ENCODE results near the gene TBC1D2B. TPM values are rescaled to one million over a fixed set of nuclear protein-coding genes. Genes with fewer than 3 reads are reported as not detected.
"Not testable (repeated sequence)": the region's sequence is repeated elsewhere in the genome, so short reads cannot be mapped to it uniquely, and the experiment has no call there.

The TBC1D2B gene
- total RNA-seq, 1 experiment from 2014 or later = 12.3 TPM

DNA sequence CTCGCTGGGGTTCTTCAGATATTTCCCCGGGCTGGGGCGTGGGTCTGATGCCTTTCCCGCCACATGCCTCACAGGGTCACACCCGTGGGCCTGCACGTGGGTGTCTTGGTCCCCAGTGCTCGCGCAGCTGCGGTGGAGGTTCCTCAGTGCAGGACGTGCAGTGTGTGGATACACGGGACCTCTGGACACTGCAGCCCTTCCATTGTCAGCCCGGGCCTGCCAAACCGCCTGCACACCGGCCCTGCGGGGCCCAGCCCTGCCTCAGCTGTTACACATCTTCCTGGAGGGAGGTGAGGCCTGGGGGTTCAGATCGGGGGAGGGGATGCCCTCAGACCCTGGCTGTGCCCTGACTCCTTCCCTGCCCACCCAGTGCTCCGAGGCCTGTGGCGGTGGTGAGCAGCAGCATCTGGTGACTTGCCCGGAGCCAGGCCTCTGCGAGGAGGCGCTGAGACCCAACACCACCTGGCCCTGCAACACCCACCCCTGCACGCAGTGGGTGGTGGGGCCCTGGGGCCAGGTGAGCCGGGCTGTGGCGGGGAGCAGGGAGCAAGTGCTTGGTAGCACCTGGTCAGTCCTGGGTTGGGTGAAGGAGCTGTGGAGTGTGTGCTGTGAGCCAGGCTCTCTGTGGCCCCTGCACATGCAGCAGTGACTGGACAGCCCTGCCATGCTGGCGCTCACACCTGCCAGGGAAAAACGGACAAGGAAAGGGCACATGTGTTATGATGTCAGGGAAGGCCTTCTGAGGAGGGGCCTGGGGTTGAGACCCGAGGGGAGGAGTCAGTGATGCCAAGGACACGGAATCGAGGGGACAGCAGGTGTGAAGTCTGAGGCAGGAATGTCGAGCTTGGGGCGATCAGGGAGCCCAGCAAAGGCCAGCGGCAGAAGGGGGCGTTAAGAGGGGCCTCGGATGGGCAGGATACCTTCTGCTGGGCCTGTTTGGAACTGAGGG is 88.9 kb downstream of the TBC1D2B start:
- DNase-seq (ENCODE audit: low spot score) = no peak

DNA sequence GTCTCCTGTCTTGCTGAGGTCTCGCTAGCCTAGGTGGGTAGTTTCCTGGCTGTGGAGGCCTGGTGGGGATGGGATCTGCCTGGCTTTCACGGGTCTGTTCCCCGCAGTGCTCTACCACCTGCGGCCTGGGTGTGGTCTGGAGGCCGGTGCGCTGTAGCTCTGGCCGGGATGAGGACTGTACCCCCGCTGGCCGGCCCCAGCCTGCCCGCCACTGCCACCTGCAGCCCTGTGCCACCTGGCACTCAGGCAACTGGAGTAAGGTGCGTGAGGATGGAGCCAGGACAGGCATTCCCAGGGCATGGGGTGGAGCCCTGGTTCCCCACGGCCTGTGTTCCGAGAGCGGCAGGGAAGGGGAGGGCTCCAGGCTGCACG is 89.8 kb downstream of the TBC1D2B start:
- not testable (repeated sequence) for DNase-seq (ENCODE audit: low spot score)

DNA sequence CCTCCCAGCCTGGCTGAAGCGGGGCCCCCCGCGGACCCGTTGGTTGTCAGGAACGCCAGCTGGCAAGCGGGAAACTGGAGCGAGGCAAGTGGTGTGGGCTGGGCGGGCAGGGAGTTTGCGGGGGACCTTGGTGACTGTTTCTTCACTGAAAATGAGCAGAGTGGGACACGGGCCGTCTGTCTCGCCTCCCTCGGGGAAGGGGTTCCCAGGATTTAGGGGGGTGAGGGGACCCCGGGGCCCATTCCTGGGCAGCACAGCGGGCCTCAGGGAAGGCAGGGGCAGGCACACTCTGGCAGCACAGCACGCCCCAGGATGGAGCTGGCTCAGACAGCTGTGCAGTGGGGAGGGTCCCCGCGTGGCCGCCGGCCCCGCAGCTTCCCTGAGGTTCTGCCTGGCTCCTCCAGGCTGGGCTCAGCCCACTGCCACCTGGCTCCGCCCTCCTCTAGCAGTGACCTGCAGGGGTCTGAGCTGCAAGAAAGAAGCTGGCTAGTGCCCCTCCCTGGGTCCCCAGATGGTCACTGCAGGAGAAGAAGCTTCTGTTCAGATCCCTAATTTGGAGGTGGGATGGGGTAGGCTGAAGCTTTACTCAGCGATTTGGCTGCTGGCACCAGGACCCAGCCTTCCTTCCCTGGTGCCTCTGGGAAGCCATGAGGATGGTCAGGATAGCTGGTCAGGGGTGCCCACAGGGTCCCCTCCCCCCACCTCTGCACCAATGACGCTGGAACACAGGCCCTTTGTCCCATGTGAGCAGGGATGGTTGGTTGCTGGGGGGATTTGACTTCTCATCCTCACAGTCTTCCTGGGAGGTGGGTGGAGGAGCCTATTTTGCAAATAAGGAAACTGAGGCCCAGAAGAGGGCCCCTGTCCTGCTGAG is 90.4 kb downstream of the TBC1D2B start:
- no peak for DNase-seq (ENCODE audit: low spot score)

DNA sequence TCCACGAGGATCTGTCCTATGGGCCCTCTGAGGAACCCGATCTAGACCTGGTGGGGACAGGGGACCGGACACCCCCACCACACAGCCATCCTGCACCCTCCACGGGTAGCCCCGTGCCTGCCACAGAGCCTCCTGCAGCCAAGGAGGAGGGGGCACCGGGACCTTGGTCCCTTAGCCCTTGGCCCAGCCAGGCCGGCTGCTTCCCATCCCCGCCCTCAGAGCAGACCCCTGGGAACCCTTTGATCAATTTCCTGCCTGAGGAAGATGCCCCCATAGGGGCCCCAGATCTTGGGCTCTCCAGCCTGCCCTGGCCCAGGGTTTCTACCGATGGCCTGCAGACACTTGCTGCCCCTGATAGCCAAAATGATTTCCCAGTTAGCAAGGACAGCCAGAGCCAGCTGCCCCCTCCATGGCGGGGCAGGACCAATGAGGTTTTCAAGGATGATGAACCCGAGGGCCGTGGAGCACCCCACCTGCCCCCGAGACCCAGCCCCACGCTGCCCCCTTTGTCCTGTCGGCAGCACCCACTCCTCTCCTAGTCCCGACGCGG is 91.5 kb downstream of the TBC1D2B start:
- DNase-seq (ENCODE audit: low spot score) = no peak

DNA sequence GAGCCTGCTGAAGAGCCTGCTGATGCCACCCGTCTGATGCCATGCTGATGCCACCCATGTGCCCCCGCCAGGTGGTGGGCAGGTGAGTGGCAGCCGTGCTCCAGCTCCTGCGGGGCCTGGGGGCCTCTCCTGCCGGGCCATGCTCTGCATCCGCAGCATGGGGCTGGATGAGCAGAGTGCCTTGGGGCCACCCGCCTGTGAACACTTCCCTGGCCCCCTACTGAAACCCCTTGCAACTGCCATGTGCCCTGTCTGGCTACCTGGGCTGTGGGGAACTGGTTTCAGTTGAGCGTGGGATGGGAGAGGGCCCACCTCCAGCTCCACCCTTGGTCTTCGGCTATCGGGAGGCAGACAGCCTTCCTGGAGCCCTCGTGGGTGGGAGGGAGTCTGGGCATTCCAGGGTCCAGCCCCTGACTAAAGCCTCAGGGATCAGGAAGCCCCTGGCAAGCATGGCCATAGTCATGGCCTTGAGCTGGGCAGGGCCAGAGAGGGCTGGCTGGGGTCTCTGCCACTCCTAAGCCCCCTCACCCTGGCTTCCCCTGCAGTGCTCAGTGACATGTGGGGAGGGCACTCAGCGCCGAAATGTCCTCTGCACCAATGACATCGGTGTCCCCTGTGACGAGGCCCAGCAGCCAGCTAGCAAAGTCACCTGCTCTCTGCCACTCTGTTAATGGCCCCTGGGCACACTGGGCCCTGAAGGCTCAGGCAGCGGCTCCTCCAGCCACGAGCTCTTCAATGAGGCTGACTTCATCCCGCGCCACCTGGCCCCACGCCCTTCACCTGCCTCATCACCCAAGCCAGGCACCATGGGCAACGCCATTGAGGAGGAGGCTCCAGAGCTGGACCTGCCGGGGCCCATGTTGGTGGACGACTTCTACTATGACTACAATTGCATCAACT is 92.2 kb downstream of the TBC1D2B start:
- DNase-seq (ENCODE audit: low spot score) = no peak

DNA sequence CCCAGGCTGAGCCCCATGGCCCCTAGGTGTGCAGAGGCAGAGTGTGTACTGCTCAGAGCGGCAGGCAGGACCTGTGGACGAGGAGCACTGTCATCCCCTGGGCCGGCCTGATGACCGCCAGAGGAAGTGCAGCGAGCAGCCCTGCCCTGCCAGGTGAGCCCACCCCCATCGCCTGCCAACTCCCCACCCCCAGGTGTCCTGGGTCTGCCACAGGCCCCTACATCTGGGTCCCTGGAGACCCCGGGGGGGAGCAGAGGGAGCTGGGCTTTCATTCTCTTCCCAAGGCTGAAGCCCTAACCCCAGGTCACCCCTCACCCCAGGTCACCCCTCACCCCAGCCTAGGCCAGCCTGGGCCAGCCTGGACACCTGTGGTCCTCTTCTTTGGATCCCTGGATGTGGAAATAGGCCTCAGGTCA is 93.1 kb downstream of the TBC1D2B start:
- DNase-seq (ENCODE audit: low spot score) = no peak

DNA sequence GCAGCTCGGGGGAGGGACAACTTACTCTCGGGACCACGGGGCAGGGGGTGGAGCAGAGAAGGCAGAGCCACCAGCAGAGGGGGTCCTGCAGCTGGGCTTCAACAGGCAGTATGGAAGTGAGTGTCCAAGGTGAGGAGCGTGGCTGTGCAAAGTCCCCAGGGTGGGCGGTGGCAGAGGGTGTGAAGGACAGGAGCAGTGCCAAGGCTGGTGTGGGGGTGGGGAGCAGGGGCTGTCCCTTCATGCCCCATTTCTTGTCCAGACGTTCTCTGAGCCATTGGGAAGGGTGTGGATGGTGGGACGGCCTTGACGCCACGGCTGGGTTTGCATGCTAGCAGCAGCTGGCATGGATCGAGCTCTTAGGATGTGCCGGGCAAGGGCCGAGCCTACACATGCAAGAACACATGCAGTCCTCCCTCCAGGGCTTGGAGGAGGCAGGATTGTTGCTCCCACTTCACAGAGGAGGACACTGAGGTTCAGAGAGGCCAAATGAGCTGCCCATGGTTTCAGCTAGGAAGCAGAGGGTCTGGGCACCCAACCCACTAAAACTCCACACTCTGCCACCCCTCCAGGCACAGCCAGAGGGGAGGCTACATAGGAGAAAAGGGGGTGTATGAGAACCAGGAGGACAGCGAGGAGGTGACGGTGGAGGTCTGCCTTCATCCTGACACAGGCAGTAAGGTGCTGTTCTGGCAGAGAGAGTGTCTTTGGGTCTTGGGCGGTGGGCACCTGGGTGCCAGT is 93.6 kb downstream of the TBC1D2B start:
- DNase-seq (ENCODE audit: low spot score) = no peak

DNA sequence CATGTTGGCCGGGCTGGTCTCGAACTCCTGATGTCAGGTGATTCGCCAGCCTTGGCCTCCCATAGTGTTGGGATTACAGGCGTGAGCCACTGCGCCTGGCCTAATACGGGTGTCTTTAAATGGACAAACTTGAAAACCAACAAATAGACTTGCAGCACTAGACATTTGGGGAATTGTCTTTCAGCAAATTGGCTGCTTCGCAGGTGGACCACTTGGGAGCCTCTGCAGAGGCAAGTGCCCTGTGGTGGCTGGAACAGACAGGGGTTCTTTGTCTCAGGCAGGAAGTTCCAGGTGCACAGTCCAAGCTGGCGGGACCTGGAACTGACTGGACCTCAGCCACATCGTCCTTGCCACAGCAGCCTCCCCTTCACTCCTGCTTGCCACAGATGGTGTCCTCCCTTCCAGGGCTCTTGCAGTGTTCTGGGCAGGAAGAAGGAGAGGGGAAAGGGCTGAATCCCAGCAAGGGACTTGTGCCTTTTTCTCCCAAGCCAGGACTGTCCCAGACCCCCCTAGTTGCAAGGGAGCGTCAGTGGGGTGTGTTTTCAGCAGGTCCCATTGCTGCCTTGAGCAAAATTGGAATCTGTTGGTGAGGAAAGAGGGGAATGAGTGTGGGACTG is 94.3 kb downstream of the TBC1D2B start:
- no peak for DNase-seq (ENCODE audit: low spot score)

DNA sequence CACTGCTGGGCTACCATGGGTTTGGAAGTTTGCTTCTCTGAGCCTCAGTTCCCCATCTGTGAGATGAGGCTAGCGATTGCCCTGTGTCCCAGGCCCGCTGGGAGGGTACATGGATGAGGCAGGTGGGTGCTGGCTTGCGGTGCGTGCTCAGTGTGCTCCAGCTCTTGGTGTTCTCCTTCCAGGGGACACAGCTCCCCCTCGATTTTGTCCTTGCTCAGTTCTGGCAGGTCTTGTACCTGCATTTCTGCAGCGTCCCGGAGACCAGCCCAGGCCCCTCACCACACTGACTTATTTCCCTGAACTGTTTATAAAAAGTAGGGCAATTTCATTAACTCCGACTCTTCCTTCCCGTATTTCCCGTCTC is 95.4 kb downstream of the TBC1D2B start:
- no peak for DNase-seq (ENCODE audit: low spot score)

DNA sequence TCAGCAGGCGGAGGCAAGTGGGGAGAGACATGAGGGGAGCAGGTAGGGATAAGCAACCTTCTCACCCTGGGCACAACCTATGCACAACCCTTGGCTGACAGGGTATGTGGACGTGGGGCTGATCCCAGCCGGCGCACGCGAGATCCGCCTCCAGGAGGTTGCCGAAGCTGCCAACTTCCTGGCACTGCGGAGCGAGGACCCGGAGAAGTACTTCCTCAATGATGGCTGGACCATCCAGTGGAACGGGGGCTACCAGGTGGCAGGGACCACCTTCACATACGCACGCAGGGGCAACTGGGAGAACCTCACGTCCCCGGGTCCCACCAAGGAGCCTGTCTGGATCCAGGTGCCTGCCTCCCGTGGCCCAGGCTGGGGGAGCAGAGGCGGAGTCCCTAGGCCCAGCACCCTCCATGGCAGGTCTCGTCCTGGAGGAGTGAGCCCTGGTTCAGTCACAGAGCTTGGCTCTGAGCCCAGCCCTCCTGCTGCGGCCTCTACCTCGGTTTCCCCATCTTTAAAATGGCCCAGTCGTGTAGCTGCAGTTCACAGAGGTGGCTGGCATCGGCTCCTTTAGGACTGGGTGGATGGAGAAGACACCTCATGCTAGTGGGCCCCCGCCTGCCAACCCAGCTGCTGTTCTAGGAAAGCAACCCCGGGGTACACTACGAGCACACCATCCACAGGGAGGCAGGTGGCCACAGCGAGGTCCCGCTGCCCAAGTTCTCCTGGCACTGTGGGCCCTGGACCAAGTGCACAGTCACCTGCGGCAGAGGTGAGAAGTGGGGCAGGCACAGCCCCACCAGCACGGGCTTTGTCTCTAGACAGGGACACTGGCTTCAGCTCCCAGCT is 96.0 kb downstream of the TBC1D2B start:
- no peak for DNase-seq (ENCODE audit: low spot score)

DNA sequence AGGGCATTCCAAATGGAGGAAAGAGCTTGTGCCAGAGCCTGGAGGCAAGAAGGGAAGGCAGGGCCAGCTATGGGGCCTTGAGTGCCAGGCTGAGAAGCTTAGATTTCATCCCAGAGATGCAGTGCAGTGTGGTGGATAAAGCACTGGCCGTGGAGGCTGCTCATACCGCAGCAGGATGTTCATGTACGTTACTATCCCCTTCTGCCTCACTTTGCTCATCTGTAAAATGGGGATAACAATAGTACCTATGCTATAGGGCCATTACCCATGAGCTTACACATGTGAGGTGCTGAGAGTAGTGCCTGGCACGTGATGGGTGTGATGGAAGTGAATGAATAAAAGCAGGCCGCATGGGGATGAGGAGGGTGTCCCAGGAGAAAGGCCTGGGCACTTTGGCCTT is 96.8 kb downstream of the TBC1D2B start:
- DNase-seq (ENCODE audit: low spot score) = not testable (repeated sequence)

DNA sequence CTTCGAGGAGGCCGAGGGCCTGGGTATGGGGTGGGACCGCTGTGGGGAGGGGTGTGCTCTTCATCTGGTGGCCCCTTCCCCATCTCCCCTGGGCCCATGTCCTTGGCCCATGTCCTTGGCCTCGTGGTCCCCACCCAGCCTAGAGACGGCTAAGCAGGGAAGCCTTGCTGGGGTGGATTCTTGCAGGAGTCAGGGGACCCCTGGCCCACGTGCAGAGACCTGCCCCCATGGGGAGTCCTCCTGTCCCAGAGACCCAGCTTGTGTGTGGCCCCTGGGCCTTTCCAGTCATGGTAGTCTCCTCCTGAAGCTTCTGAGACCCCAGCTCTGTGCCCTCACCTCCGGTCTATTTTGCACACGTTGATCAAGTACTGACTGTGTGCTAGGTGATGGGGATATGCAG is 97.4 kb downstream of the TBC1D2B start:
- DNase-seq (ENCODE audit: low spot score) = no peak

DNA sequence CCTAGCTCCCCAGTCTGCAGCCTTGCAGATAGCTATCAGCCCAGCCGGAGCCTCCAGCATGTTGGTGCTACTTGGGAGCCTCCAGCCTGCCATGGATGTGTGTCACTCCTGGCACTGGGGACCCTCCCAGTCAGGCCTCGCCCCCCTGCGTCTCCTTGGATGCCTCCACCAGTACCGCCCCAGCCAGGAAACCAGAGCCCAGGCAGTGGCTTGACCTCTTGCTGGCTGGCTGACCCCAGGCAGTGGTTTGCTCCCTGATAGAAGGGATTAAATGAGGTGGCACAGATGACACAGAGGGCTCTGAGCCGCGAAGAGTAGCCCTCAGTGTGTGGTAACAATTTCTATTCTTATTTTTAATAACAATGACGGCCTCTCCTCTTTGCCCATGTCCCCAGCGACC is 98.4 kb downstream of the TBC1D2B start:
- DNase-seq (ENCODE audit: low spot score) = not testable (repeated sequence)

DNA sequence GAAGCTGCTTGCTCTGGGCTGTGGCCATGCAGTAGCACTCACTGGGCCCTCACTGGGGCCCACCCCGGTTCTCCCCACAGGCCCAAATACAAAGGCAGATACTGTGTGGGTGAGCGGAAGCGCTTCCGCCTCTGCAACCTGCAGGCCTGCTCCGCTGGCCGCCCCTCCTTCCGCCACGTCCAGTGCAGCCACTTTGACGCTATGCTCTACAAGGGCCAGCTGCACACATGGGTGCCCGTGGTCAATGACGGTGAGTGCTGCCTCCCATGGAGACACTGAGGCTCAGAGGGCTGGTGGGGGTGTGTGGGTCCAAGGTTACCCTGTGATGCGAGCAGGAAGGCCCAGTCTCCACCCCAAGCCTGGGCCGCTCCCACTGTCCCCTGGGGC is 98.8 kb downstream of the TBC1D2B start:
- DNase-seq (ENCODE audit: low spot score) = not testable (repeated sequence)

DNA sequence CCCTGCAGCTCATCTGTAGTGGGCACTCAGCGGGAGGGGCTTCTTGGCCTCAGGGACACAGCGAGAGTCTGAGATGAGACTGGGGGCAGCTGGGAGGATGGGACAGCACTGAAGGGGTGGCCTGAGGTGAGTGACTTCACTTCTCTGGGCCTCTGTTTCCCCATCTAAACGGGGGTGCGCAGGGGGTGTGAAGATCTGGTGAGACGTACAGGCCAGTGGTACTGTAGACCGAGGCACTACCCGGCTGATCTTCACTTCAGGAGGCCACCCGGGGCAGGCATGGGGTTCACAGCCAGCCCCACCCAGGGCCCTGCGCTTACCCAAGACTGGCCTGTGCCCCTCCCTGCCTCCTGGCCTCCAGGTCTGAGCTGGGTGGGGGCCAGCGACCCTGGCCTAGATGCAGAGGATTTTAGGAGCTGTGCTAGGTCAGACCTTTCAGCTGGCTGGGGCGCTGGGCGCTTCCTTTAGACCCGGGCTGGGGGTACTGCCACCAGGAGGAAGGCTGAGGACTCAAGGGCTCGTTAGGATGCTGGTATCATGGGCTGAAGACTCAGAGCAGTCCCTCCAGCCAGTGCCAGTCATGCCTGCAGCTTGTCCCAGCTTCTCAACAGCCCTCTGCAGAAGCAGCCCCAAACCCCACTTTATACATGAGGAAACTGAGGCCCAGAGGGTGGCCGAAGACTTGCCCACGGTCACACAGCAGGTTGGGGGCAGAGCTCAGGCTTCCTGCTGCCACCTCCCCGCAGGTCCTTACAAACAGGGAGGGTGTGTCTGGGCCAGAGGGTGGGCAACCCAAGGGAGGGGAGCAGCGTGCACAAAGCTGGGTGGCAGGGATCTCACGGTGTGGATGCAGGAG is 99.4 kb downstream of the TBC1D2B start:
- DNase-seq (ENCODE audit: low spot score) = not testable (repeated sequence)

DNA sequence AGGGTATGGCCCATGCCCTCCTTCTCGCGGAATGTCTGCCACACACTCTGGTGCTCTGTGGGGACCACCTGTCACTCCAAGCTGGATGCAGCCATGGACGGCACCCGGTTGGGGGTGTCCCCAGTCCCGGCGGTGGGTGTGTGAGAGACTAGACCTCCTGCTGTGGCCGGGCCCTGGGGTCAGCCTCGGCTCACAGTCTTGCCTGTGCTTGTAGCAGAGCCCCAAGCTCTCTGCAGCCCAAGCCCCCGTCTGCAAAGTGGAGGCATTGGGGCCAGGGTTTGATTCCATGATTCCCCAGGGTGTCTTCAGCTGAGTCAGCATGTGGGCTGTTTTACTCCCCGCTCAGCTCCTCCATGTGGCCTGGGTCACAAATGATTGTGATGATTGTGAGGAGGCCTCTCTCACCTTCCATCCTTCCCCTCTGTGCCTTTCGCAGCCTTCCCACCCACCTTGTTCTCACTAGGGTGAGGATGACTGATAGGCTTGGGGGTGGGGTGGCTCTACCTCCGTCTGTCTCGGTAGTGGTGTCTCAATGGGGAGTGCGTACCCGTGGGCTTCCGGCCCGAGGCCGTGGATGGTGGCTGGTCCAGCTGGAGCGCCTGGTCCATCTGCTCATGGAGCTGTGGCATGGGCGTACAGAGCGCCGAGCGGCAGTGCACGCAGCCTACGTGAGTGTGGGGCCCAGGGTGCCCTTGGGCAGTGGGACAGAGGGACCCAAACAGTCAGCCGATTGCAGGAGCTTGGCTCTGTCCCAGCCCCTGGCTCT is 100.6 kb downstream of the TBC1D2B start:
- not testable (repeated sequence) for DNase-seq (ENCODE audit: low spot score)

DNA sequence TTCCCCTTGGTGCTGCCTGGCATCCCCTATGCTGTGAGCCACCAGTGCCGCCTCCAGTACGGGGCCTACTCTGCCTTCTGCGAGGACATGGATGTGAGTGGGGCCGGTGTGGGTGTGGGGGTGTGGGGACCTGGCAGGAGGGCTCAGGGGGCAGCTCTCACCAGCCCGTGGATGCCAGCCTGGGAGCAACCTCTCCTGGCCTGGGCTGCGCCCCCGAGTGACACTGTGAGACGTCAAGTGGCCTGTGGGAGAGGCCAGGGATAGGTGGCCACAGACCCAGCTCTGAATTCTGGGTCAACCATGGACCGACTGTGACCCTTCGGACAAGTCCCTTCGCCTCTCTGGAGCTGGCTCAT is 101.4 kb downstream of the TBC1D2B start:
- not testable (repeated sequence) for DNase-seq (ENCODE audit: low spot score)

Data from H4 (cell line).